SK-N-SH treated with all-trans-retinoic acid at 6 μM for 48 hours (cell line): Measurements from ENCODE around the gene CPLX4.

Source experiments
- ATAC-seq: fragments of 200-7000 bp; cut with Tn5 transposase; 3 replicates; pipeline ENCODE4 v1.9.1; 2020; ENCODE audit warnings: mild to moderate bottlenecking, moderate library complexity
- ARNTL ChIP-seq: fragments of 450-650 bp; formaldehyde crosslinking; IDR thresholded peaks from 2 replicates; pipeline ENCODE4 v1.5.0; 2020; ENCODE audit warnings: low read depth, mild to moderate bottlenecking, moderate library complexity, borderline replicate concordance
- BACH2 ChIP-seq: fragments of 250-450 bp; sonication (Bioruptor Pico); IDR thresholded peaks from 2 replicates; pipeline ENCODE4 v1.9.0; 2021; ENCODE audit warnings: mild to moderate bottlenecking, borderline replicate concordance
- ISL1 ChIP-seq: fragments of 250-450 bp; sonication (Bioruptor Pico); IDR thresholded peaks from 2 replicates; pipeline ENCODE4 v2.1.2; 2022; ENCODE audit warnings: mild to moderate bottlenecking, moderate library complexity
- PATZ1 ChIP-seq: fragments of 250-450 bp; sonication (Bioruptor Pico); IDR thresholded peaks from 2 replicates; pipeline ENCODE4 v1.8.0; 2020; ENCODE audit warnings: mild to moderate bottlenecking, moderate library complexity, borderline replicate concordance
- POU6F1 ChIP-seq: fragments of 250-450 bp; sonication (Bioruptor Pico); IDR thresholded peaks from 2 replicates; pipeline ENCODE4 v1.8.0; 2021; ENCODE audit warnings: low read depth, mild to moderate bottlenecking, moderate library complexity, borderline replicate concordance
- PPARA ChIP-seq: fragments of 250-450 bp; sonication (Bioruptor Pico); IDR thresholded peaks from 2 replicates; pipeline ENCODE4 v1.5.0; 2020; ENCODE audit warnings: mild to moderate bottlenecking, borderline replicate concordance
- RARB ChIP-seq: fragments of 250-450 bp; sonication (Bioruptor Pico); IDR thresholded peaks from 2 replicates; pipeline ENCODE4 v1.8.0; 2021; ENCODE audit warnings: mild to moderate bottlenecking, moderate library complexity
- SNAI2 ChIP-seq: fragments of 250-450 bp; sonication (Bioruptor Pico); IDR thresholded peaks from 2 replicates; pipeline ENCODE4 v1.5.0; 2020; ENCODE audit warnings: mild to moderate bottlenecking, moderate library complexity
- TCF4 ChIP-seq: fragments of 250-450 bp; sonication (Bioruptor Pico); IDR thresholded peaks from 2 replicates; pipeline ENCODE4 v1.8.0; 2021; ENCODE audit warnings: mild to moderate bottlenecking, moderate library complexity, borderline replicate concordance
- TOX ChIP-seq: fragments of 250-450 bp; sonication (Bioruptor Pico); IDR thresholded peaks from 2 replicates; pipeline ENCODE4 v1.8.0; 2021; ENCODE audit warnings: mild to moderate bottlenecking, moderate library complexity, borderline replicate concordance
- TSHZ2 ChIP-seq: fragments of 250-450 bp; sonication (Bioruptor Pico); IDR thresholded peaks from 2 replicates; pipeline ENCODE4 v1.5.0; 2020; ENCODE audit warnings: mild to moderate bottlenecking, moderate library complexity
- ZC3H10 ChIP-seq: fragments of 250-450 bp; sonication (Bioruptor Pico); IDR thresholded peaks from 2 replicates; pipeline ENCODE4 v1.5.1; 2021; ENCODE audit warnings: mild to moderate bottlenecking, moderate library complexity
- ZNF565 ChIP-seq: fragments of 450-650 bp; formaldehyde crosslinking; conservative IDR thresholded peaks from 2 replicates; pipeline ENCODE4 v1.5.0; 2020; ENCODE audit warnings: low read depth, mild to moderate bottlenecking, moderate library complexity
- ZNF70 ChIP-seq: fragments of 450-650 bp; formaldehyde crosslinking; IDR thresholded peaks from 2 replicates; pipeline ENCODE4 v1.5.0; 2020; ENCODE audit warnings: mild to moderate bottlenecking, moderate library complexity
- ZNF8 ChIP-seq: fragments of 450-650 bp; formaldehyde crosslinking; IDR thresholded peaks from 2 replicates; pipeline ENCODE4 v1.5.0; 2020; ENCODE audit warnings: mild to moderate bottlenecking, moderate library complexity
- TF ChIP-seq, protein P1 (sequence below): fragments of 250-450 bp; sonication (Bioruptor Pico); IDR thresholded peaks from 2 replicates; pipeline ENCODE4 v1.5.1; 2020; ENCODE audit warnings: low read depth, mild to moderate bottlenecking, moderate library complexity
- TF ChIP-seq, protein P2 (sequence below): fragments of 250-450 bp; sonication (Bioruptor Pico); IDR thresholded peaks from 2 replicates; pipeline ENCODE4 v1.5.1; 2021; ENCODE audit warnings: mild to moderate bottlenecking, moderate library complexity

The CPLX4 gene

DNA sequence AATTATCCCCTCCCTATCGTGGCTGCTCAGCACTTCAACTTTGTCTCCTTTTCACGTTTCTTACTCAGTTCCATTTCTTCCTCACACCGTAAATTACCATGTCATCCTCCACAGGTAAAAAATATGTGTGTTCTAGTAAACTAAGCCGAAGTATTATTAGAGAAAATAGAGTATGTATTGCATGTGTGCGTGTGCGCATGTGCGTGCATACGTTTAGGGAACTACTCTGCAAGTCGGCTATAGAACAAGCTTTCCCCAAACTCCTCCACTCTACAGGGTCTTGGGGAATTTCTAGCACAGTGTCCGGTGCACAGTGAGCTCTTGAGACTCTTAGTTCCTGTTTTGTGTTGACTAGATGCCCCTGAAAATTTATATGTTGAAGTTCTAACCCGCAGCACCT lies 36.1 kb downstream of the CPLX4 start:
- no peak for ATAC-seq

DNA sequence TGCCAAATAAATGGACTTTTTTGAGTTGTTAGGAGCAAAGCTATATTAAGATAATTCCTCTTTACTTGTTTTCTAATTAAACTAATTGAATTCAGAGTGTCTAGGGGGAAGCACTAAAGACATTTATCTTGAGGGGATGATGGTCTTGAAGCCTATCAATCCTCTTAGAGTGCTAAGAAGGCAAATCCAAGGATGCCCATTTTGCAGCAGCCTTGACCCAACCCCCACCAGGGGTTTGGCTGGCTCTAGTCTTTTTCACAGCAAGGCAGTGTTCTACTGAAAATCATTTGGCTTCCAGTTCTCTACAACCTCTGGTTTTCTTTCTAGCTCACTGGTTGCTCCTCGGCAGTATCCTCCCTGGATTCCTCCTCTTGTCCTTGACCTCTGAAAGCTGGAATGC lies 38.7 kb downstream of the CPLX4 start:
- no peak for ATAC-seq
- no peak for TF ChIP-seq PPARA
- TF ChIP-seq ZNF70 (CRISPR knock-in tag), result no peak
- TF ChIP-seq ZC3H10 (CRISPR knock-in tag), result no peak
- TF ChIP-seq BACH2 (CRISPR knock-in tag), result no peak
- TF ChIP-seq TOX (CRISPR knock-in tag), result no peak
- TF ChIP-seq RARB (CRISPR knock-in tag), result no peak
- no peak for TF ChIP-seq PATZ1 (CRISPR knock-in tag)
- TF ChIP-seq ZNF565 (CRISPR knock-in tag), result no peak

More for the DNA sequence above, 36.1 kb downstream of the CPLX4 start:
- TF ChIP-seq, protein P1, sequence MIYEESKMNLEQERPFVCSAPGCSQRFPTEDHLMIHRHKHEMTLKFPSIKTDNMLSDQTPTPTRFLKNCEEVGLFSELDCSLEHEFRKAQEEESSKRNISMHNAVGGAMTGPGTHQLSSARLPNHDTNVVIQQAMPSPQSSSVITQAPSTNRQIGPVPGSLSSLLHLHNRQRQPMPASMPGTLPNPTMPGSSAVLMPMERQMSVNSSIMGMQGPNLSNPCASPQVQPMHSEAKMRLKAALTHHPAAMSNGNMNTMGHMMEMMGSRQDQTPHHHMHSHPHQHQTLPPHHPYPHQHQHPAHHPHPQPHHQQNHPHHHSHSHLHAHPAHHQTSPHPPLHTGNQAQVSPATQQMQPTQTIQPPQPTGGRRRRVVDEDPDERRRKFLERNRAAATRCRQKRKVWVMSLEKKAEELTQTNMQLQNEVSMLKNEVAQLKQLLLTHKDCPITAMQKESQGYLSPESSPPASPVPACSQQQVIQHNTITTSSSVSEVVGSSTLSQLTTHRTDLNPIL (CRISPR knock-in tag), result no peak
- no peak for TF ChIP-seq TSHZ2 (CRISPR knock-in tag)
- no peak for TF ChIP-seq TCF4 (CRISPR knock-in tag)
- TF ChIP-seq SNAI2 (CRISPR knock-in tag), result no peak
- TF ChIP-seq ARNTL (CRISPR knock-in tag), result no peak
- TF ChIP-seq, protein P2, sequence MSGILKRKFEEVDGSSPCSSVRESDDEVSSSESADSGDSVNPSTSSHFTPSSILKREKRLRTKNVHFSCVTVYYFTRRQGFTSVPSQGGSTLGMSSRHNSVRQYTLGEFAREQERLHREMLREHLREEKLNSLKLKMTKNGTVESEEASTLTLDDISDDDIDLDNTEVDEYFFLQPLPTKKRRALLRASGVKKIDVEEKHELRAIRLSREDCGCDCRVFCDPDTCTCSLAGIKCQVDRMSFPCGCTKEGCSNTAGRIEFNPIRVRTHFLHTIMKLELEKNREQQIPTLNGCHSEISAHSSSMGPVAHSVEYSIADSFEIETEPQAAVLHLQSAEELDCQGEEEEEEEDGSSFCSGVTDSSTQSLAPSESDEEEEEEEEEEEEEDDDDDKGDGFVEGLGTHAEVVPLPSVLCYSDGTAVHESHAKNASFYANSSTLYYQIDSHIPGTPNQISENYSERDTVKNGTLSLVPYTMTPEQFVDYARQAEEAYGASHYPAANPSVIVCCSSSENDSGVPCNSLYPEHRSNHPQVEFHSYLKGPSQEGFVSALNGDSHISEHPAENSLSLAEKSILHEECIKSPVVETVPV (CRISPR knock-in tag), result no peak
- TF ChIP-seq ZNF565 (CRISPR knock-in tag), result no peak
- no peak for TF ChIP-seq POU6F1 (CRISPR knock-in tag)
- no peak for TF ChIP-seq BACH2 (CRISPR knock-in tag)
- TF ChIP-seq, all 23 proteins: peak for 0

GRCh38 chr18:59279193-59279592 lies 39.3 kb downstream of the CPLX4 start:
- TF ChIP-seq POU6F1 (CRISPR knock-in tag), result no peak
- TF ChIP-seq TOX (CRISPR knock-in tag), result no peak
- TF ChIP-seq ZNF8 (CRISPR knock-in tag), result no peak
- TF ChIP-seq ZC3H10 (CRISPR knock-in tag), result no peak
- no peak for TF ChIP-seq TSHZ2 (CRISPR knock-in tag)
- TF ChIP-seq TCF4 (CRISPR knock-in tag), result no peak
- TF ChIP-seq ARNTL (CRISPR knock-in tag), result no peak
- TF ChIP-seq ISL1, result no peak
- no peak for ATAC-seq
